ENCODE data around the gene ZCCHC2.

ZCCHC2 gene

GRCh38 chr18:62610701-62611411 is 88.0 kb downstream of the ZCCHC2 start:
- DNase-seq: no peak

- no peak for DNase-seq
Observed at GRCh38 chr18:62611453-62612288, 88.8 kb downstream of the ZCCHC2 start.

GRCh38 chr18:62612289-62612645 is 89.4 kb downstream of the ZCCHC2 start:
- no peak for DNase-seq

GRCh38 chr18:62612776-62613175 is 90.0 kb downstream of the ZCCHC2 start:
- no peak for DNase-seq

GRCh38 chr18:62614494-62614893 is 91.7 kb downstream of the ZCCHC2 start:
- DNase-seq: no peak

GRCh38 chr18:62616331-62616805 is 93.5 kb downstream of the ZCCHC2 start:
- no peak for DNase-seq

GRCh38 chr18:62617793-62618591 is 95.2 kb downstream of the ZCCHC2 start:
- DNase-seq: no peak

- DNase-seq: no peak
Observed at GRCh38 chr18:62618735-62619134, 95.9 kb downstream of the ZCCHC2 start.

GRCh38 chr18:62621546-62621945 is 98.7 kb downstream of the ZCCHC2 start:
- DNase-seq: no peak

- no peak for DNase-seq
Observed at GRCh38 chr18:62625019-62625418, 102.2 kb downstream of the ZCCHC2 start.

Measured in activated CD4-positive, alpha-beta T cell treated with anti-CD3 and anti-CD28 coated beads, Interleukin-2, amount 50 U/mL, for 48 hours (primary cell).